H1 (cell line): ENCODE measurements around the gene CDK4. TPM values are rescaled to one million over a fixed set of nuclear protein-coding genes. Genes with fewer than 3 reads are reported as not detected.

Source experiments
- CTCF ChIA-PET: fragments of 300-600 bp; sonication (Branson Sonifier 250); formaldehyde crosslinking; loops from one replicate; lab custom pipeline; 2021; ENCODE audit not compliant: partially characterized antibody; lab: Charles Lee
- POLR2A ChIA-PET: fragments of 300-600 bp; sonication (Branson Sonifier 250); formaldehyde crosslinking; loops from one replicate; lab custom pipeline; 2021; ENCODE audit warnings: inconsistent platforms; ENCODE audit not compliant: partially characterized antibody; lab: Charles Lee
- DNase-seq, 2 experiments: peaks; one replicate each; pipeline versions ENCODE4 v3.0.0 to v3.0.0-alpha.2; 2010 to 2022; ENCODE audit warnings: low spot score in 2 of 2, low read depth in 1 of 2, mixed read lengths in 1 of 2
- FAIRE-seq: peaks from 2 replicates; lab custom pipeline; 2011; peaks lifted over from hg19 to GRCh38; lab: Jason Lieb, UNC
- H2AFZ ChIP-seq: 2 replicates; pipeline ENCODE4 v1.8.1; 2012; ENCODE audit warnings: low read length, inconsistent platforms
- H2AK5ac ChIP-seq: 2 replicates; pipeline ENCODE4 v1.6.1; 2013; ENCODE audit warnings: low read depth, low read length
- H2BK120ac ChIP-seq: replicated peaks from 2 replicates; pipeline ENCODE3; 2013; ENCODE audit warnings: low read depth, low read length, inconsistent platforms
- H2BK12ac ChIP-seq: 2 replicates; pipeline ENCODE4 v1.6.1; 2013; ENCODE audit warnings: low read depth, low read length
- H2BK15ac ChIP-seq: 2 replicates; pipeline ENCODE4 v1.6.1; 2013; ENCODE audit warnings: low read length
- H2BK20ac ChIP-seq: 2 replicates; pipeline ENCODE4 v1.6.1; 2013; ENCODE audit warnings: low read length
- H2BK5ac ChIP-seq: 2 replicates; pipeline ENCODE4 v1.6.1; 2013; ENCODE audit warnings: low read depth, low read length
- H3K14ac ChIP-seq: 2 replicates; pipeline ENCODE4 v1.6.1; 2013; ENCODE audit warnings: inconsistent platforms; ENCODE audit not compliant: insufficient read length
- H3K18ac ChIP-seq: 2 replicates; pipeline ENCODE4 v1.6.1; 2013; ENCODE audit warnings: low read length; ENCODE audit errors: extremely low read depth
- H3K23ac ChIP-seq: 2 replicates; pipeline ENCODE4 v1.6.1; 2013; ENCODE audit warnings: inconsistent platforms; ENCODE audit not compliant: insufficient read length
- H3K23me2 ChIP-seq: 2 replicates; pipeline ENCODE4 v1.6.1; 2013; ENCODE audit warnings: low read depth, low read length
- H3K27ac ChIP-seq: 2 replicates; pipeline ENCODE4 v1.6.1; 2011; ENCODE audit warnings: low read depth, low read length, inconsistent platforms
- H3K27me3 ChIP-seq, 4 experiments: replicated peaks in 1 of 4; 1 replicate in 1 of 4; 2 replicates in 3 of 4; pipeline versions ENCODE4 v1.6.1 to v1.8.1; 2011 to 2013; ENCODE audit warnings: low read length in 3 of 4, mild to moderate bottlenecking in 3 of 4, inconsistent platforms in 2 of 4, mixed read lengths in 2 of 4, moderate library complexity in 1 of 4; ENCODE audit not compliant: control insufficient read depth in 3 of 4, insufficient read depth in 3 of 4; ENCODE audit errors: extremely low read depth in 1 of 4
- H3K36me3 ChIP-seq, 4 experiments: 2 replicates each; pipeline versions ENCODE4 v1.6.1 to v1.8.1; 2011 to 2013; ENCODE audit warnings: mild to moderate bottlenecking in 4 of 4, low read length in 3 of 4, moderate library complexity in 2 of 4, control low read depth in 1 of 4, inconsistent platforms in 1 of 4; ENCODE audit not compliant: insufficient read depth in 4 of 4, control insufficient read depth in 2 of 4
- H3K4ac ChIP-seq: replicated peaks from 2 replicates; pipeline ENCODE3; 2013; ENCODE audit warnings: low read length, low read depth, mixed read lengths, inconsistent platforms; ENCODE audit not compliant: insufficient read length
- H3K4me1 ChIP-seq, 4 experiments: replicated peaks in 1 of 4; 1 replicate in 1 of 4; 2 replicates in 3 of 4; pipeline versions ENCODE4 v1.6.1 to v1.8.1; 2011 to 2013; ENCODE audit warnings: low read length in 3 of 4, inconsistent platforms in 2 of 4, mixed read lengths in 1 of 4; ENCODE audit not compliant: insufficient read depth in 4 of 4, control insufficient read depth in 3 of 4
- H3K4me2 ChIP-seq, 2 experiments: 2 replicates each; pipeline versions ENCODE4 v1.6.1 to v1.8.1; 2011 to 2013; ENCODE audit warnings: low read depth in 2 of 2, low read length in 2 of 2, control low read depth in 1 of 2, inconsistent platforms in 1 of 2, mild to moderate bottlenecking in 1 of 2; ENCODE audit not compliant: insufficient read depth in 1 of 2
- H3K4me3 ChIP-seq, 4 experiments: fragments of 200-600, 300-600 bp in 1 of 4; sonication (generic), shearing (Covaris generic), sonication (Bioruptor Twin) in 1 of 4; 2 replicates each; pipeline versions ENCODE4 v1.5.1 to v1.8.1; 2011 to 2016; ENCODE audit warnings: low read length in 4 of 4, low read depth in 3 of 4, control low read depth in 2 of 4, inconsistent platforms in 2 of 4, mild to moderate bottlenecking in 2 of 4, mixed read lengths in 1 of 4, moderate library complexity in 1 of 4; ENCODE audit not compliant: insufficient read depth in 2 of 4; ENCODE audit errors: extremely low read depth in 1 of 4
- H3K56ac ChIP-seq: replicated peaks from 2 replicates; pipeline ENCODE3; 2013; ENCODE audit warnings: low read depth, mild to moderate bottlenecking, mixed read lengths, low read length, inconsistent platforms; ENCODE audit not compliant: insufficient read length
- H3K79me1 ChIP-seq: 2 replicates; pipeline ENCODE4 v1.6.1; 2013; ENCODE audit warnings: low read depth, low read length, control low read depth
- H3K79me2 ChIP-seq, 2 experiments: 2 replicates each; pipeline versions ENCODE4 v1.6.1 to v1.8.1; 2012 to 2013; ENCODE audit warnings: low read length in 2 of 2, mild to moderate bottlenecking in 2 of 2, inconsistent platforms in 1 of 2; ENCODE audit not compliant: insufficient read depth in 2 of 2, control insufficient read depth in 1 of 2
- H3K9ac ChIP-seq, 4 experiments: replicated peaks in 1 of 4; 1 replicate in 1 of 4; 2 replicates in 3 of 4; pipeline versions ENCODE4 v1.6.1 to v1.8.1; 2011 to 2013; ENCODE audit warnings: low read depth in 3 of 4, low read length in 3 of 4, control low read depth in 2 of 4, mild to moderate bottlenecking in 2 of 4, moderate library complexity in 2 of 4, inconsistent platforms in 1 of 4; ENCODE audit errors: extremely low read depth in 1 of 4
- H3K9me3 ChIP-seq, 2 experiments: 2 replicates each; pipeline versions ENCODE4 v1.6.1 to v1.8.1; 2012 to 2013; ENCODE audit warnings: mild to moderate bottlenecking in 2 of 2, moderate library complexity in 2 of 2, control low read depth in 1 of 2, inconsistent platforms in 1 of 2, low read depth in 1 of 2, low read length in 1 of 2, mixed read lengths in 1 of 2; ENCODE audit not compliant: insufficient read depth in 2 of 2
- H4K20me1 ChIP-seq, 2 experiments: replicated peaks in 1 of 2; 2 replicates each; pipeline versions ENCODE3 to v1.8.1; 2011 to 2013; ENCODE audit warnings: inconsistent platforms in 2 of 2, low read length in 2 of 2, mild to moderate bottlenecking in 1 of 2; ENCODE audit not compliant: insufficient read depth in 2 of 2, control insufficient read depth in 1 of 2
- H4K5ac ChIP-seq: 2 replicates; pipeline ENCODE4 v1.6.1; 2013; ENCODE audit warnings: low read length, low read depth, mixed read lengths, inconsistent platforms; ENCODE audit not compliant: insufficient read length
- H4K8ac ChIP-seq: 2 replicates; pipeline ENCODE4 v1.8.0; 2013; ENCODE audit warnings: mild to moderate bottlenecking, moderate library complexity, low read length, inconsistent platforms; ENCODE audit not compliant: insufficient read depth; ENCODE audit errors: extremely low read depth
- H4K91ac ChIP-seq: replicated peaks from 2 replicates; pipeline ENCODE3; 2013; ENCODE audit warnings: low read length, mixed read lengths, inconsistent platforms; ENCODE audit not compliant: insufficient read length
- ASH2L ChIP-seq: fragments of 200-600, 300-600 bp; sonication (generic); IDR thresholded peaks from one replicate; pipeline ENCODE4 v1.7.1; 2017; ENCODE audit warnings: low read length
- EGR1 ChIP-seq: IDR thresholded peaks from 2 replicates; pipeline ENCODE4 v1.6.1; 2011; ENCODE audit warnings: low read depth, low read length, borderline replicate concordance
- HDAC2 ChIP-seq, 2 experiments: fragments of 300-600 bp in 1 of 2; sonication (generic) in 1 of 2; IDR thresholded peaks; 2 replicates each; pipeline ENCODE4 v1.6.1; 2011 to 2012; ENCODE audit warnings: low read depth in 2 of 2, low read length in 2 of 2, mild to moderate bottlenecking in 2 of 2, moderate library complexity in 2 of 2, borderline replicate concordance in 1 of 2, inconsistent platforms in 1 of 2
- JUND ChIP-seq: IDR thresholded peaks from 2 replicates; pipeline ENCODE4 v1.6.1; 2011; ENCODE audit warnings: mild to moderate bottlenecking, improper control_type of control experiment, low read length
- SAP30 ChIP-seq: fragments of 300-600 bp; sonication (generic); IDR thresholded peaks from 2 replicates; pipeline ENCODE4 v1.7.1; 2012; ENCODE audit warnings: low read length, moderate library complexity, mild to moderate bottlenecking, inconsistent platforms; ENCODE audit not compliant: insufficient read depth, insufficient replicate concordance
- SIN3A ChIP-seq, 2 experiments: IDR thresholded peaks in 1 of 2; conservative IDR thresholded peaks in 1 of 2; 2 replicates each; pipeline ENCODE4 v1.6.1; 2011 to 2012; ENCODE audit warnings: low read length in 2 of 2, improper control_type of control experiment in 1 of 2, low read depth in 1 of 2, mild to moderate bottlenecking in 1 of 2
- SRF ChIP-seq: IDR thresholded peaks from 2 replicates; pipeline ENCODE4 v1.6.1; 2011; ENCODE audit warnings: mild to moderate bottlenecking, low read depth, low read length, moderate library complexity
- SUZ12 ChIP-seq: fragments of 200-600 bp; sonication (generic); IDR thresholded peaks from 2 replicates; pipeline ENCODE4 v1.6.1; 2012; ENCODE audit warnings: mild to moderate bottlenecking, inconsistent platforms, low read length, moderate library complexity, mixed read lengths
- TAF1 ChIP-seq: IDR thresholded peaks from 2 replicates; pipeline ENCODE4 v1.6.1; 2011; ENCODE audit warnings: mild to moderate bottlenecking, low read depth, low read length
- YY1 ChIP-seq: IDR thresholded peaks from 2 replicates; pipeline ENCODE4 v1.6.1; 2011; ENCODE audit warnings: low read depth, mild to moderate bottlenecking, low read length
- WGBS, 2 experiments: shearing (Covaris generic) in 1 of 2; methylation state at CpG; one replicate each; pipeline versions ENCODE4 v1.1.6 to v1.1.7; 2013 to 2015; ENCODE audit warnings: low lambda C conversion rate in 2 of 2, mixed read lengths in 2 of 2, inconsistent platforms in 1 of 2, low coverage in 1 of 2, missing lambda C conversion rate in 1 of 2; ENCODE audit not compliant: insufficient replicate concordance in 2 of 2, insufficient coverage in 1 of 2, insufficient read length in 1 of 2; ENCODE audit errors: extremely low coverage in 1 of 2, missing lambda C conversion rate in 1 of 2; 5-methylcytosine and 5-hydroxymethylcytosine counted together
- polyA plus RNA-seq, 7 experiments: library from polyadenylated mRNA; depleted of rRNA in 3 of 7; stranded (reverse) in 5 of 7; unstranded in 2 of 7; fragments of >200 nt in 5 of 7; fragments of 200-250 nt in 2 of 7; gene quantifications; 1 replicate in 5 of 7; 2 replicates in 1 of 7; 4 replicates in 1 of 7; pipeline versions ENCODE4 v1.2.1 to v1.2.3, GENCODE V29; 2011 to 2013; ENCODE audit warnings: missing spikeins in 2 of 7, mixed read lengths in 2 of 7
- total RNA-seq: library from RNA; stranded (reverse); fragmentation: NEBNext Ultra II Directional; extraction: Animal tissue kit (Norgen Biotek cat#: 25700); gene quantifications from 2 replicates; pipeline ENCODE4 v1.2.1, GENCODE V29; 2021

The CDK4 gene
- total and polyA plus RNA-seq, 2 of the 8 experiments (the other 6 are each of a cell fraction or from before 2014, with no cell fraction given), result 174 to 368 TPM

- Histone ChIP-seq H3K79me1 (peaks cover 15% of the 10 kb centered on the region; the same call in 1 of the 2 replicates), H3K23ac (no peak within 1 kb of the TSS), H3K4me1 (peaks cover 3 to 26% (median 7%) of the 10 kb centered on the region in 4 experiments; a peak in 6 of 7 replicates), H3K23me2 (peaks cover 18% of the 10 kb centered on the region), H2BK120ac (peak within 1 kb of the TSS; percentile 3), H4K91ac (no peak within 1 kb of the TSS), H2AFZ (peak within 1 kb of the TSS; percentile 93), H2BK12ac (no peak within 1 kb of the TSS), H4K20me1 (peaks cover 3 to 10% of the 10 kb centered on the region in 2 experiments), H3K9me3 (no peaks in the 10 kb centered on the region), H3K4ac (no peak within 1 kb of the TSS), H3K4me3 (peak within 1 kb of the TSS; percentile 79 to 96 (median 81)), H3K9ac (peak within 1 kb of the TSS in 1 of 4 experiments; percentile 55; a peak in 2 of 7 replicates), H3K79me2 (peaks cover 12 to 20% of the 10 kb centered on the region in 2 experiments), H3K27me3 (peaks cover 8 to 33% (median 26%) of the 10 kb centered on the region in 4 experiments), H3K36me3 (peaks cover 3 to 14% (median 9%) of the 10 kb centered on the region in 4 experiments; a peak in 6 of 8 replicates), H3K56ac (no peak within 1 kb of the TSS), H2BK20ac (0 out of 2 replicates have a peak within 1 kb of the TSS, but pooled peaks have one; percentile 36), H3K18ac (peak within 1 kb of the TSS; percentile 75), H3K14ac (no peak within 1 kb of the TSS), H2BK15ac (peak within 1 kb of the TSS; percentile 94), H3K4me2 (peak within 1 kb of the TSS; percentile 99), H4K5ac (peak within 1 kb of the TSS; percentile 19), H2AK5ac (no peak within 1 kb of the TSS; the same call in 1 of the 2 replicates), H2BK5ac (0 out of 2 replicates have a peak within 1 kb of the TSS, but pooled peaks have one; percentile 1), H4K8ac (no peak within 1 kb of the TSS), H3K27ac (0 out of 2 replicates have a peak within 1 kb of the TSS, but pooled peaks have one; percentile 5)
- POLR2A ChIA-PET, result interaction anchor here (0.7 to 3.3 kb wide), 11 partner anchors 10 to 234 kb away, joined by 3 to 25 read pairs (median 3); partner anchors contain the start of genes CTDSP2, CYP27B1, DDIT3 and EEF1AKMT3
- peak in 1 of 2 experiments; percentile 81 for DNase-seq
- WGBS, 2 experiments, result 0% methylated on average over 6 of the region's 41 CpGs; no CpG with 5 or more reads in 1 of the 2 experiments
- CTCF ChIA-PET, result interaction anchor here (0.7 to 1.4 kb wide), 5 partner anchors 10 to 134 kb away, joined by 3 to 6 read pairs (median 3); partner anchors contain the start of gene TSPAN31
- no peak for FAIRE-seq
- TF ChIP-seq SUZ12, result peak; percentile 27; the same call in 1 of the 2 replicates
- TF ChIP-seq SRF, result no peak
- 0 out of 4 replicates have a peak, but pooled peaks of 1 of the 2 experiments have one; percentile 63 for TF ChIP-seq HDAC2 (IDR thresholded peaks at IDR 0.05; ENCODE audit: borderline replicate concordance in 1 of 2, low read depth in 2 of 2, low read length in 2 of 2)
- peak; percentile 74 for TF ChIP-seq ASH2L
- peak; percentile 32 for TF ChIP-seq SAP30
- no peak for TF ChIP-seq JUND
- TF ChIP-seq TAF1, result no peak
- 0 out of 4 replicates have a peak, but pooled peaks of 1 of the 2 experiments have one; percentile 65 for TF ChIP-seq SIN3A (conservative IDR thresholded peaks at IDR 0.05 in 1 of 2, IDR thresholded peaks at IDR 0.05 in 1 of 2; ENCODE audit: low read depth in 1 of 2, low read length in 2 of 2)
- TF ChIP-seq YY1, result peak; percentile 31; the same call in 1 of the 2 replicates
- peak; percentile 33; the same call in 1 of the 2 replicates for TF ChIP-seq EGR1
These were observed 2.5 kb upstream of the CDK4 start, which contains the start of gene MARCHF9 for GRCh38 chr12:57754411-57755193. TSS of gene MARCHF9 (plus strand) at chr12:57755103. CDS start at chr12:57755529, 426 bp downstream.
